Measurements from ENCODE around the gene TRPV3.
"Not testable (repeated sequence)": the region's sequence is repeated elsewhere in the genome, so short reads cannot be mapped to it uniquely, and the experiment has no call there.

TRPV3 gene

DNA sequence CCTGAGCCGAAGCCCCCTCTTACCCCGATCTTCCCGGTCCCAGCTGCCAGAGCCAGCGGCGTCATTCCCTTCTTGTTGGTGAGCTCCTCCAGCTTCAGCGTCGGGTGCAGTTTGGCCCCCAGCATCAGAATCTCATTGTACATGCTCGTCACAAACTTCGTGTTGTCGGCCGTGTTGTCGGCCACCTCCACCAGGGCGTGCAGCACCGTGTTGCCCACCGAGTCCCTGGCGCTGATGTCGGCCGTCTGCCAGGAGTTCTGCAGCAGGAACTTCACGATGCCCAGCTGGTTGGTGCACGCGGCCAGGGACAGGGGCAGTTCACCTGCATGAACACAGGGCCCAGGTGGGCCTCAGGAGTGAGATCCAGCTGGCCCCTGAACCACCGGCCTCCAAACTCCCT lies 32.2 kb upstream of the TRPV3 start:
- TF ChIP-seq, protein P1, sequence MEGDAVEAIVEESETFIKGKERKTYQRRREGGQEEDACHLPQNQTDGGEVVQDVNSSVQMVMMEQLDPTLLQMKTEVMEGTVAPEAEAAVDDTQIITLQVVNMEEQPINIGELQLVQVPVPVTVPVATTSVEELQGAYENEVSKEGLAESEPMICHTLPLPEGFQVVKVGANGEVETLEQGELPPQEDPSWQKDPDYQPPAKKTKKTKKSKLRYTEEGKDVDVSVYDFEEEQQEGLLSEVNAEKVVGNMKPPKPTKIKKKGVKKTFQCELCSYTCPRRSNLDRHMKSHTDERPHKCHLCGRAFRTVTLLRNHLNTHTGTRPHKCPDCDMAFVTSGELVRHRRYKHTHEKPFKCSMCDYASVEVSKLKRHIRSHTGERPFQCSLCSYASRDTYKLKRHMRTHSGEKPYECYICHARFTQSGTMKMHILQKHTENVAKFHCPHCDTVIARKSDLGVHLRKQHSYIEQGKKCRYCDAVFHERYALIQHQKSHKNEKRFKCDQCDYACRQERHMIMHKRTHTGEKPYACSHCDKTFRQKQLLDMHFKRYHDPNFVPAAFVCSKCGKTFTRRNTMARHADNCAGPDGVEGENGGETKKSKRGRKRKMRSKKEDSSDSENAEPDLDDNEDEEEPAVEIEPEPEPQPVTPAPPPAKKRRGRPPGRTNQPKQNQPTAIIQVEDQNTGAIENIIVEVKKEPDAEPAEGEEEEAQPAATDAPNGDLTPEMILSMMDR (IDR thresholded peaks at IDR 0.05; ENCODE audit: low read depth, low read length), result no peak

DNA sequence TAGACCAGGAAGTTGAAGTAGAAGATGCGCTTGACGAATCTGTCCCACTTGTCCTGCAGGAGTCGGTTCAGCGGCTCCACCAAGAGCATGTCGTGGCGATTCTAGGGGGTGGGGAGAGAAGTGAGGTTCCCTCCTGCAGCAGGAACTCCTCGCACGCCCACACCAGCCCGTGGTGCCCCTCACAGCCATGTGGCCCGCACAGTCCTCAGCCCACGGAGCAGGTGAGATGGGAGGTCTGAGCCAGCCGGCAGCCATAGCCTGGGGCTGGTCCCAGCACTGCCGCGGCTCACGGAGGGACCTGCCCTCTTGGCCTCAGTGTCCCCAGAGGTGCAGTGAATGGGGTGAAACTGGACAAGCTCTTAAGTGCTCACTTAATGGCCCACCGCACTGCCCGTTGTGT lies 28.2 kb upstream of the TRPV3 start:
- DNase-seq (ENCODE audit: extremely low read depth, low read depth), result no peak
- TF ChIP-seq, protein P1 (IDR thresholded peaks at IDR 0.05; ENCODE audit: low read depth, low read length), result no peak

More for the DNA sequence above, 32.2 kb upstream of the TRPV3 start:
- DNase-seq (ENCODE audit: extremely low read depth, low read depth), result no peak

DNA sequence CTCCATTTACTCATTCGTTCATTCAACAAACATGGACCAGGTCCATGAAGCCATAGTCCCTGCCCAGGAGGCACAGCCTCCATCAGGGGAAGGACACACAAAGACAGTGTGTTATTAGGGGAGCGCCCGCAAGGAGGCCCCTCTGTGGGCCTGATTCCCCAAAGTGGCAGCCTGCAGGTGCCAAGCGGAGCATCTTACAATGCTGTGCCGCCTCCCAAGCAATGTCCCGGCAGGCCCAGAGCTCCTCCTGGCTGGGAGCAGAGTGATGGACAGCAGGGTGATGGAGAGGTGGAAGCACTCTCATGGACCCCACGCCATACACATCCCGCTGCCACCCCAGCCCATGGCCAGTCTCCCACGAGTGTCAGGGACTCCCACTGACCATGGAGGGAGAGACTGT lies 25.8 kb upstream of the TRPV3 start:
- DNase-seq (ENCODE audit: extremely low read depth, low read depth), result no peak

GRCh38 chr17:3582915-3583314 lies 25.3 kb upstream of the TRPV3 start:
- TF ChIP-seq, protein P1 (IDR thresholded peaks at IDR 0.05; ENCODE audit: low read depth, low read length), result no peak
- no peak for DNase-seq (ENCODE audit: extremely low read depth, low read depth)

More for the DNA sequence above, 25.8 kb upstream of the TRPV3 start:
- TF ChIP-seq, protein P1 (IDR thresholded peaks at IDR 0.05; ENCODE audit: low read depth, low read length), result no peak

- not testable (repeated sequence) for DNase-seq (ENCODE audit: extremely low read depth, low read depth)
Measured at GRCh38 chr17:3578667-3579066, 21.1 kb upstream of the TRPV3 start.

DNA sequence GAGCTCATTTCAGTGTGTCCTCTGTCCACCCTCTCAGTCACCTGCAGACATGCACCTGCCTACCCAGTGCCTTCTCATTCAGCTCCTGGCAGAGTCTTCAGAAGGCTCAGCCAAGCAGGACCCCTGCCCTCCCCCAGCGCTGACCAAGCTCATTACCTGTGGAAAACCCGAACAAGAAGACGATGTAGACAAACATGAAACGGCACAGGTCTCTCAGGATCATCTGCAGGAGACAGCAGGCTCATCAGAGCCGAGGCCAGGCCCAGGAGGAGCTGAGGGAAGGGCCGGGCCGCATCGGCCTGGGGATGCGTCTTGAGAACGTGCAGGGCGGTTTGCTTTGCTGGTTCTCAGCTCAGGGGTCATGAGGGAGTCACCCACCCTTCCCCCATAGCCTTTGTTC lies 19.4 kb upstream of the TRPV3 start:
- TF ChIP-seq, protein P1 (IDR thresholded peaks at IDR 0.05; ENCODE audit: low read depth, low read length), result no peak
- DNase-seq (ENCODE audit: extremely low read depth, low read depth), result no peak

- TF ChIP-seq, protein P1 (IDR thresholded peaks at IDR 0.05; ENCODE audit: low read depth, low read length), result no peak
- peak; percentile 42 for DNase-seq (ENCODE audit: extremely low read depth, low read depth)
Measured at GRCh38 chr17:3575511-3575910, 17.9 kb upstream of the TRPV3 start.

- DNase-seq (ENCODE audit: extremely low read depth, low read depth), result no peak
- TF ChIP-seq, protein P1 (IDR thresholded peaks at IDR 0.05; ENCODE audit: low read depth, low read length), result no peak
Measured at GRCh38 chr17:3574231-3574630, 16.6 kb upstream of the TRPV3 start.
